ENCODE results near the gene DGKB.

The DGKB gene

DNA sequence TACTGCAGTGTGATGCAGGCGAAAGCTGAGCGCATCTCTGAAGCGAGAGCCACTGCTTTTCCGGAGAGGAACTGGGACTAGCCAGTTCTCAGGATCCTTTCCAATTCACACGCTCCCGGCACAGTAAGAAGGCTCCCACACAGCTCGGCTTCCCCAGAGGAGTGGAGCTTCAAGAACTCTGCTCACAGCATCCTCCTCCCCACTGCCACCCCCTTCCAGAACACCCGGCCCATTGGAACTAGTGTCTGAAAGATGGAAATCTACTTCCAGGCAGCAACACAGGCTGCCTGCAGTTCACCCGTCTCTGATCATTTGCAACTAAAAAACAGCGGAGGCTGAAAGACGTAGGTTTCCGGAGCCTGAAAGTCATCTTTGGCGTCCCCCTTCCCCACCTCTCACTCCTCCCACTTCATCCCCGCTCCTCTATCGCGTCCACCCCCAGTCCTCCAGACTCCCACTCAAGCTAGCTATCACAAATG, at the start of gene DGKB:
Gene DGKB (minus strand): TSS at position 163 of the 479 bp plus-strand sequence.
- no peak for FAIRE-seq

DNA sequence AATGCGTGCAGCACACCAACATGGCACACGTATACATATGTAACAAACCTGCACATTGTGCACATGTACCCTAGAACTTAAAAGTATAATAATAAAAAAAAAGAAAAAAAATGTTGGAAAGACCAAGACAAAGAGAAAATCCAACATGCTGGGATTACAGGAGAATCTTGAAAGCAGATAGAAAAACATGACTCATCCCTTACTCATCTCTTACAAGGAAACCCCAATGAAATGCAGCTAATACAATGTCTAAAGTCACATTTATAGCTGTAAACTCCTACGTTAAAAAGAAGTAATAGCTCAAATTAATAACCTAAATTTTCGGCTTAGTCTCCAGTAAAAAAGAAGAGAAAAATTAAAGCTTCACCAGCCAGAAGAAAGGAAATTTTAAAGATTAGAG, 47.5 kb upstream of the DGKB start:
- no peak for FAIRE-seq

DNA sequence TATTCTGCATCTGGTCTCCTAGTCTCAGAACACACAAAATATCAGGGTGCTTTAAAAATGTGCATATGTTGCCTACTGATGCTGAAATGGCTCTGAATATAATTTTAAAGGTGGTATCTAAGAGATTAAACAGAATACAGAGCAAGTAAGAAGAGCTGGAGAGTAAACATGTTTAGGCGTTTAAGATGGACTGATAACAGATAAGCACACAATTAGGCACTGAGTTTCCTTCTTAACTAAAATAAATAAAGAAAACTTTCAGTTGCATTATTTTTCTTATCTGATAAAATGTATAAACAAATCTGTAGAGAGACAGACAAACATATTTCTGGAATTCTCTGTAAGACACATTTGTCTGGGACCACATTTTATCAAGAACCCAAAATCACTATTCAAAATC, 35.6 kb upstream of the DGKB start:
- no peak for FAIRE-seq

DNA sequence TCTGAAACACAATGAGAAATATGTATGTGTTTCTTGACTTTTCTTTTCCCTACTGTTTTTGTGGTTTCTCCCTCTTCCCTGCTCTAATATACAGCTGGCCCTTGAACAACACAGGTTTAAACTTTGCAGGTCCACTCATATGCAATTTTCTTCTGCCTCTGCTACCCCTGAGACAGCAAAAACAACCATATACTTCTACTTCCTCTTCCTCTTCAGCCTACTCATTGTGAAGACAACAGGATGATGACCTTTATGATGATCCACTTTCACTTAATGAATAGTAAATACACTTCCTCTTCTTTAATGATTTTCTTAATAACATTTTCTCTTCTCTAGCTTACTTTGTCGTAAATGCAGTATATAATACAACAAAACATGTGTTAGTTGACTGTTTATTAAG, 35.0 kb upstream of the DGKB start:
- no peak for FAIRE-seq

DNA sequence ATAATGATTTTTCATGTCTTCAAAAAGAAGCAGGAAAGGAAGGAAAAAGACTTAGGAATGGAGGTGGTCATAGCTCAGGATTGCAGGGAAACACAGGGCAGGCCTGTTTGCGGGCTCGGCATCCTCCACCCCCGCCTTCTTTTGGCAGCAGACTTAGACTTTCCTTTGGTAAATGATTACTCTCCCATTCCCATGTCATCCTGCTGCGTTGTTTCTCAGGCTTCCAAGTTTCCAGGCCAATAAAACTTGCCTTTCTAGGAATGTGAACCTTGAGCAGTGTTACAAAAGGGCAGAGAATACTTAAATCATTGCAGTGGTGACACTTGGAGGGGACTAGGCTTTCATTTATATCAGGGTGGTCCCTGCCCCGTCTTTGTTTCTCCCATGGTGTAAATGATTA, 34.0 kb upstream of the DGKB start:
- no peak for FAIRE-seq

DNA sequence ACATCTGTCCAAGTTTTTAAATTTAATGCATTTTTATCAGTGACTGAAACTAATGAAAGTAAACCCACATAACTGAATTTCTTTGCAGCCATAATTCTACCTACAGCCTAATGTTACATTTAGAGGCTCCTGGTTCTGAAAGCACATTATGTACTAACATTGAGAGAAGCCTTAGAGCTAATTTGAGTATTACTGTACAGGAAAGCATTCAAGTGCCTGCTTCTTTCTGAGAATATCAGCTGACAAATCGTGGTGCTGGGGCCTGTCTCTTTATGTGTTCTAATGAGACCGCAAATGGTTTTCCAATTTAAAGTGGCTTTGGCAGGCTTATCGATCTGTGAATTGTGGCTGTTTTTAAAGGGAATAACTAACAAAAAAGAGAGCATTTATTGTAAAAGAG, 32.3 kb upstream of the DGKB start:
- FAIRE-seq = no peak

DNA sequence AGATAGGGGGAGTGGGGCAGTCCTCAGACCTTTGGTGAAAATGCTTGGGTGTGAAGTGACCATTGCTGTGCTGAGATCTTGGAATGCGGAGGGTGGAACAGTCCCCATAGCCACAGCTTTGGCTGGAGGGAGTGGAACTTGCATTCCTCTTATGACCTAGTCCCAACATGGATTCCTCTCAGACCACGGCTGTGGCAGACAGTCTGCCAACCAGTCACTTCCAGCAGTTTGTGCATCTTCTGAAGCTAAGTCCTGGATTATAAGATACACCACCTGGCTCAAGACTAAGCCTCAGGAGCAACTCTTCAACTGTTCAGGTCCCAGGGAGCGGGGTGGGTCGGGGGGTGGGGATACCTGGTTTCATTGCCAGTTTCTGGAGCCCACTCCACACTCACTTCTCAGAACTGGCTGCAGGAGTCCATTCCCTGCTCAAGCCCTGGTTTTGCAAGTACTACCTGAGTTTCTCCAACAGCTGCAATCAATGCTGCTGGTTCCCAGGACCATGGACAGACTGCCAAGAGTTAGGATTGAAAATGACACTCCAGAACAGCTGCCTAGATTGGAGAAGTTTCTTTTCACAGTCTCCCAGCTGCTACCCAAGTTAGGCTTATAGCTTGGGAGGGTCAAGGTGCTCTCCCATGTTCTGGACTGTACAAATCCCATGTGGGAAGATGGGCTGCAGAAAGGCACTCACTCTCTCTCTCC, 29.1 kb upstream of the DGKB start:
- no peak for FAIRE-seq

DNA sequence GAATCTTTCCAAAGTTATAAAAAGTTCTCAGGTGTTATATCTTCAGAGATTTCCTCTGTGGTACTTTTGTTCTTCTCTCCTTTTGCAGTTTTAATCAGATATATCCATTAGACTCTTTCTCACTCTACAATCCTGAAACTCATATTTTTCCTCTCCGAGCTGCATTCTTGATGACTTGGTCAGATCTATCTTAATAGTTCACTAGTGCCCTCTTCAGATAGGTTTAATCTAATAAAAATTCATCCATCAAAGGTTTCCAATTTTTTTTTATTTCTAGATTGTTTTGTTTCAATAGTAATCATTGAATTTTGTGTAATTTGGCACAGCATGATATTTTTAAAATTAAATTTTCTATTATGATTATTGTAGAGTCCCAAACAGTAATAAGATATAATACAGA, 21.8 kb upstream of the DGKB start:
- FAIRE-seq = peak; percentile 92

DNA sequence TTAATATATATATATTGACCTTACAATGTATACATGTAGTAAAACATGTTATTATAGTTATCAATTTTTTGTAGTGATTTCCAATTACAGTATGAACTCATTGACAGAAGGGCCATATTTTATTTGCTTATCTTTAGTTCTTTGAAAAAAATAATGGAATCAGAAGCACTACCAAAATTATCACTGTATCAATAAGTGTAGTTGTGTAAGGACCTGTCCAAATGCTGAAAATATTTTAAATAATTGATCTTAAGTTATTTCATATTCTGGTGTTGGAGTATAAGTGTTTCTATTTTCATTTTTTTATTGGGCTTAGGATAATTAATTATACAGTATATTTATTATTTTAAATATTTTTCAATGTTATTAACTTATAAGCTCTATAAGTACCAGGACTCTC, 8.5 kb upstream of the DGKB start:
- FAIRE-seq = peak; percentile 86

DNA sequence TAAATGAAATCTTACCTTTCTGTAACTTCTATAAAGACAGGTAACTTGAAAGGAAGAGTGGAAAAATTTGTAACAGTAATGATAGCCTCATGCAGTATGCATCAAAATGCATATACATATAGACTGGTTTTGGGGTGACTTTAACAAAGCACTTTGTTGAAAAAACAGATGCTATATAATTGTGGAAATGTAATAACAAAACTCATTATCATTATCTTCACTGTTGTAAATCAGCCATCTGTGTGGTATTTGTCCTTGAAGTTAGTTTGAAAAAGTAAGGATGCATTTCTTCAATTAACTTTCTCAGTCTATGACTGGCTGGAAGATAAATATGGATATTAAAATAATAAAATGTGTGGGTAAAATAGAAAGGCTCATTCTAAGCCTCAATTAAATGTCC, 6.1 kb upstream of the DGKB start:
- no peak for FAIRE-seq

DNA sequence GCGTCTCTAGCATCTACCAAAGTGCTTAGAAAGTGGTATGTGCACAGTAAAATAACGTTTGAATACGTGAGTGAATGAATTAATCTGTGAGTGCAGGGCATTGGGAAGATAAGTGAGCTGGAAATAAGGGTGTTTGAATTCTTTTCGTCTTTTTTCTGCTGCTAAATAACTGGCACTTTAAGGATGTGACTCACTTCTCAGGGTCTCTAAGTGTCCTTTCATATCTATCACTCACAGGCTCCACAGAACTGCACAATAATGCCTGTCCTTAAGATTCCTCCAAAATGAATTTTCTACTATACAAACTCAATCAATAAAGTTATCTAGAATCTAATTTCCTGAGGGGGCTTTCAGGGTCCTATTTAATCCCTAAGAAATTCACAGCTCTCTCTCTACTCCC, 3.2 kb upstream of the DGKB start:
- no peak for FAIRE-seq

DNA sequence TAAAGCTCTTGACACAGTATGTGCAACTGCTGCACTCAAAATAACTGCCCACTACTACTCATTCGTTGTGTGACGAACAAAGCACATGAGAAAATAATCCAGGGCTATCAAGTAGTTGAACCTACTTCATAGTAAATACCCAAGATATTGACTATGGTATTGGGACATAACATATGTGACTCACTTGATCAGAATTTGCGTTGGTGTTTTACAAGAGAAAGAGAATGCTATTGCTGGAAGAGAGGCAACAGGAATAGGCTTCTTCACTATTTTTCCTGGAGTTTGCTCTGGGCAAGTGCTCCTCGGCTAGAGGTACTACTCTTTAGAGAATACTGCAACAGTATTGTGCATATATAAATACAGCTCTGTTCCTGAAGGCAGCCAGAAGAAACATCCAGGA, 2.5 kb downstream of the DGKB start:
- no peak for FAIRE-seq

DNA sequence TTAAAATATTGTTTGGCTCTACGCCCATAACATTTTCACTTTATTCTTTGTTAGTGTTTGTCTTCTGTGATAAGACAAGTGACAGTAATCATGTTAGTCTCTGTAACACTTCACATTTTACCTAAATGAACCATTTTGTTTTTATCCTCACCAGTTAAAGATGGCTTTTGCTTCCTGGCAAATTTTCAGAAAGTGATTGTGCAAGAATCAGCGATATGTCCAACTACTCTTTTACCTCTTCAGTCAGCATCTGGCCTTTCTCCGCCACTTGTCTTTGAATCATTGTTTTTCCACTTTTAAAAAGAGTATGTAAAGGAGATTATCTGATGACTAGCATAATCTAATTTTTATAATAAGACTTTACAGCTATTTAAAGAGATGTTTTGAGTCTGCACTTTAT, 3.5 kb downstream of the DGKB start:
- FAIRE-seq = no peak

DNA sequence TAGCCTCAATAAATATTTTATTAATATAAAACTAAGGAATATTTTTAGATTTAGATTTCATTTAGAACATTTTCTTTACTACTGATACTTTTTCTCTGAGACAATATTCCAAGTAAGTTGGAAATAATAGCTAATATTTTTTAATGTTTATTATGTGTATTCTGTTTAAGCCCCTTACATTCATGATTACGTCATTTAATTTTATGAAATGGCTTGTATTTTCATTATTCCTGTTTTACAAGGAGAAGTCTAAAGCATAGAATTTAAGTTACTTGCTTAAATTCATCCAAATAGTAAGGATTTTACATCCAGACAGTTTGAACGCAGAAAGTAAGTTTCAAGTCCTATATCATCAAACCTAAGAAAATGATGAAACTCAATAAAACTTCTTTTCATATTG, 6.1 kb downstream of the DGKB start:
- no peak for FAIRE-seq

DNA sequence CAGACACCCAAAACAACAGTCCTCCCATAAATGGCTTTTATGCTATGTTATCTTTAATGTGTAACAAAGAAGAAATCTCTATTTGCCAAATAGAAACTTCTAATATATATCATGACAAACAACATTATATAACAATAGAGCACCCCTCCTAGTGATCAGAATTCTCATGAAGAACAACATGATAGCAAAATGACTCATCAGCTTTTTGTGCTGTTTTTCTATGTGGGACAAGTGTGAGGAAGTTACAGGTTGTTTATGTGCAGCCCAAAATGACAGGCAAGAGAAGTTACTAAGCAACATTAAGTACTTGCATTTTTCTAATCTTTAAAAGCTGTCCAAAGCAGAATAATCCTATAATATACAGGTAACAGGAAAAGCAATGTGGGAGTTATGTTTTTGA, 7.7 kb downstream of the DGKB start:
- FAIRE-seq = no peak

DNA sequence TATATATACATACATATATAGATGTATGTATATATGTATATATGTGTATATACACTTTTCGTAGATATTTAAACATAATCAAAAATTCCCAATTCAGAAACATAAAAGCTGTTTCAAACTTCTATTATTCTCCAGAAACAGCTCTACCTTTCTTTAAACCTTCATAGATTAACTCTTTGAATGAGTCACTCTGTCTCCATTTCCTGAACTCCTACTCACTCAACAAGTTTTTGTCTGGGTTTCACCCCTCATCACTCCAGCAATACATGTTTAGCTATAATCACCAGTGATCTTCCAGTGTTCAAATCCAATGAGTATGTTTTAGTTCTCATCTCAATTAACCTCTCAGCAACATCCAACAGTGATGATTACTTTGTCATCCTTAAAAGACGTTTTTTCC, 9.6 kb downstream of the DGKB start:
- no peak for FAIRE-seq

DNA sequence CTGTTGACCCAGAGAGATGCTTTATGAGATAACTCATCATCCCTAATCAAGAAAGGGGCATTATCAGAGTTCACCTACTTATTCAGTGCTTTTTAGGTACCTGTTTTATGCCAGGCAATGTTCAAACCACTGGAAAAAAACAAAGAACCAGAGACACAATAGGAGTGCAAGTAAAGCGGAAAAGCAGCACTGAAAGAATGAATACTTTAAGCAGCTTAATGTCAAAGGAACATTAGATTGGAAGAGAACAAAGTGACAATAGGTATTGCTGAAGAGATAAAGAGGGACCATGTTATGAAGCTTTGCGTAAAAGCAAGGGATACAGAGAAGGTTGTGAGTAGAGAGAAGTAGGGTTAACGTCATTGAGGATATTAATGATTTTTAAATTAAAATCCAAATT, 11.3 kb downstream of the DGKB start:
- FAIRE-seq = no peak

DNA sequence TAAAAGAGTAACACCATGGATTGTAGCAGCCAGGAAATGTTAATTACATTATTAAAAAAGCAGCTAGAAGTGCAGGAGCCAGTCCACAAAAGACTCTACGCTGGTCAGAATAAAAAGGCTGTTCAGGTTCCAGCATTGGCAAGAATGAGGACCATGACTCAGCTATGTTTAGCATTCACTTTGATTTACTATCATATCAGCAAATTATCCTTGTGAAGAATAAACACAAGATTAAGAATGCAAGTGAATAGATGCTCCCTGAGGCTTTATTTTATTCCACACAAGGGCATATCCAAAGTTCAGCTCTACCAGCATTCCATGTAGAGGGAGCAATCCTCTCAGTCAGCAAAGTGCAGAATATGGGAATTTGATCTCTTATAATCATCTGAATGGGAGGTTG, 13.6 kb downstream of the DGKB start:
- FAIRE-seq = no peak

DNA sequence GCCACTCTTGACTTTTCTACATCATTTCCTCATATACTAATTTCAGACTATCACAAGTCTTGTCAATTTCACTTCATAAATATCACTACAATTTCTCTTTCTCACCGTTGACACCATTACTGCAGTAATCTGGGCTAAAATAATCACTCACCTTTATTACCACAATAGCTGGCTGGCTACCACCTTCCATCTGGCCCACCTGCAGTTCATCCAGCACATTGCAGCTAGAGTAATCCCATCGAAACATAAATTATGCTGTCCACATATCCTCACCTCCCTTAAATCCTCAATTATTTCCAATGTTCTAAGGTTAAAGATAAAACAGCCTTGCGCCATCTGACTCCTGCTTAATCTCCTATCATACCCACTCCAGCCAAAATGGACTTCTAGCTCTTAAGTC, 16.0 kb downstream of the DGKB start:
- FAIRE-seq = no peak

DNA sequence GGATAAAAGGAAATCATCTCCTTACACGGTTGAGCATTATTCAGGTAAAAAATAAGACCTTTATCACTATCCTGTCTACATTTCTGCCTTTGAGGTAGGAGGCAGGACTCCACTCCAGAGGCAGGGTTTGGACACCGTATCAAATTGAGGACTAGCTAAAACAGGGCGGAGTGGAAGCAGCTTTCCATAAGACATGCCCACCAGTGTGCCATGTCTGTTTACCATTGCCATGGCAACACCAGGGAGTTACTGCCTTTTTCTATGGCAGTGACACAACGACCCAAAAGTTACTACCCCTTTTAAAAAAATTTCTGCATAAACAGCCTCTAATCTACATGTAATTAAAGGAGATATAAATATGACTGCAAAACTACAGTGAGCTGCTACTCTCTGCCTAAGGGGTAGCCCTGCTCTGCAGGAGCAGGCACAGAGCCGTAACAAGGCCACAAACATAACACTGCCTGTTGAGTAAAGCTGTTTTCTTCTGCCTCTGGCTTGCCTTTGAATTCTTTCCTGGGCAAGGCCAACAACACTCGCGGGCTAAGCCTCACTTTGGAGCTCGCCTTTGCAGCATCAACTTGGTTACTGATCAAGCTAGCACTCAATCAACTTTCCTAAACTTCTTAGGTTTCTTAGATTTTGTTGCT, 26.5 kb downstream of the DGKB start:
- FAIRE-seq = no peak

DNA sequence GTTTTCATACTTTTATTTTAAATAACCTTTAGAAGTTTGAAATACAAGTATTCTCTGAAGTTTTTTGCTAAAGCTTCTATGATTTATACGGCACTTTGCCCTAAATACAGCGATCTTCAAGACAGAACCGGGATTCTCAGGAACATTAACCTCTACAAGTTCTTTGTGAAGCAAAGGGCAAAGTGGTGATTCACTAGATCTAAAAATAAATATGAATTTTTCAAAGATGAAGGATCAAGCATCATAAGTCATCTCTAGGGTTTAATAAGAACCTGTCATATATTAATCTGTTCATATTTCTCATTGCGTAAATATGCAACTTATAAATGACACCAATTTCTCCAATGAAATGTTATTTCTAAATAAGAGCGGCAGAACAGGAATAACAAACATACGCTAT, 30.7 kb downstream of the DGKB start:
- no peak for FAIRE-seq

DNA sequence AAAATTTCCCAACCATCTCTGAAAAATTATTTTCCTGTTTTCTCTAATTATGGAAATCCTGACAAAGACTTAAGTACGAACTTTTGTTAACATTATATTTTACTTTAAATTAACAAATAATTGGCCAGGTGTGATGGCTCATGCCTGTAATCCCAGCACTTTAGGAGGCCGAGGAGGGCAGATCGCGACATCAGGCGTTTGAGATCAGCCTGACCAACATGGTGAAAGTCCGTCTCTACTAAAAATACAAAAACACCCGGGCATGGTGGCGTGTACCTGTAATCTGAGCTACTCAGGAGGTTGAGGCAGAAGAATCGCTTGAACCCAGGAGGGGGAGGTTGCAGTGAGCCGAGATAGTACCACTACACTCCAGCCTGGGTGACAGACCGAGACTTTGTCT, 32.2 kb downstream of the DGKB start:
- FAIRE-seq = no peak

DNA sequence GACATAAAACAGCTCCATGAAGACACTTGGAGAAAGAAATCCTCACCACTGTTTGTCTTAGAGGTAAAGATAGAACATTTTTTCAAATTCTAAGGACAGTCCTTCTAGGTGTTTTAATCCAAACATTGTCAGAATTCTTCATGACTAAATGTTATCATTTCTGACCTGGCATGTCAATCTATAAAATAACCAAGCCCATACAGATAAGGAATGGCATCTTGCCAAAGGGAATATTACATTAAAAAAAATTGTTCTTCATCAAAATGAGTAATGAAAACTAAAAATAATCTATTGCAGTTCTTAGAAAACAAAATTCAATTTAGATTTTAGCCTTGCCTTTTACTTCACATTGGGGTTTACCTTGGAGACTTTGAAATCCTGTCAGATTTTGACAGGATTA, 33.6 kb downstream of the DGKB start:
- FAIRE-seq = no peak

DNA sequence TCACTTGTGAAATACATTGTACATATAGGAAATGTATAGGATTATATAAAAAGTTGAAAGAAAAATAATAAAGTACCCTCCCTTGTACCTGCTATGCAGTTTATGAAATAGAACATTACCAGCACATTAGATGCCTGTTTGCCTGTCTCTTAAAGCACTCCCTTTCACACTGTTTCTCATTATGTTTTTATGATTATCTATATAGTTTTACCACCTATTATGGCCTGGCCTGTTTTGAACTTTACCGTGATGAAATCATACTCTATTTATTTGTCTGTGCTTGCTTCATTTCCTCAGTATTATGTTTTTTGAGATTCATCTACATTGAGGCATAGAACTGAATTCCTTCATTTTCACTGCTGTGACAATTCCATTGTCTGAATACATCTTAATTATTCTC, 41.1 kb downstream of the DGKB start:
- no peak for FAIRE-seq

DNA sequence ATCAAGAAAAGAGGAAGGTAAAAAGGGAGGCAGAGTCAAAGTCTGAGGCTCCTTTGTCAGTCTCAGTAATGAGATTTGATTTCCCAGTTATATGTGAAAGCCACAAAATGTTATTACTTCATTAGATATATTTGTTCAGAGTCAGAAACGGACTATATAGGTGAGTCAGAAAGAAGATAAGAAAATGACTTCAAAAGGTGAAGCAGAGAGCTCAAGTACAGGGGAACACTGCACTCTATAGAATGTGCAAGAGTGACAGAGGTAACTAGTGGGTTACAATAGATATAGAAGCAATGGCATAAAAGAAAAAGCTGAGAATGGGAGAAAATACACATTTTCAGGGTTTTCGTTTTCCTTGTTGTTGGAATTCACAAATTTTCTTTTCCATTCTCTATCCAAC, 43.3 kb downstream of the DGKB start:
- FAIRE-seq = no peak

All from A204.1 (cell line).